GM21576 (cell line): ENCODE results near the gene ASL.
"Not testable (repeated sequence)": the region's sequence is repeated elsewhere in the genome, so short reads cannot be mapped to it uniquely, and the experiment has no call there.

Experiments used
- ATAC-seq: cut with Tn5 transposase; IDR thresholded peaks from one replicate; pipeline ENCODE4 v1.9.1; 2021; ENCODE audit warnings: mild to moderate bottlenecking, moderate library complexity; ENCODE audit not compliant: unreplicated experiment

The ASL gene

DNA sequence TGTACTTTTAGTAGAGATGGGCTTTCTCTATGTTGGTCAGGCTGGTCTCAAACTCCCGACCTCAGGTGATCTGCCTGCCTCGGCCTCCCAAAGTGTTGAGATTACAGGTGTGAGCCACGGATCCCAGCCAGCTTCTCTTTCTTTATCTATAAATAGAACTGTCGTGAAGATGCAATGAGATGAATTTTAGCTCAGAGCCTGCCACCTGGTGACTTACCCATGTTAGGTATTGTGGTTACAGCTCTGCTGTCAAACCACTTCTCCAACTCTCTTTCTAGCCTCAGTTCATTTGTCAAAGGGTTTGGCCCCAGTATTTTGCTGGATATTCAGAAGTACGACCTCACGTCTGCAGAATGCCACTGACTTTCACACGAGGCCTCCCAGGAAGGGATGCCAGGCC lies 3.4 kb upstream of the ASL start:
- ATAC-seq = not testable (repeated sequence)

DNA sequence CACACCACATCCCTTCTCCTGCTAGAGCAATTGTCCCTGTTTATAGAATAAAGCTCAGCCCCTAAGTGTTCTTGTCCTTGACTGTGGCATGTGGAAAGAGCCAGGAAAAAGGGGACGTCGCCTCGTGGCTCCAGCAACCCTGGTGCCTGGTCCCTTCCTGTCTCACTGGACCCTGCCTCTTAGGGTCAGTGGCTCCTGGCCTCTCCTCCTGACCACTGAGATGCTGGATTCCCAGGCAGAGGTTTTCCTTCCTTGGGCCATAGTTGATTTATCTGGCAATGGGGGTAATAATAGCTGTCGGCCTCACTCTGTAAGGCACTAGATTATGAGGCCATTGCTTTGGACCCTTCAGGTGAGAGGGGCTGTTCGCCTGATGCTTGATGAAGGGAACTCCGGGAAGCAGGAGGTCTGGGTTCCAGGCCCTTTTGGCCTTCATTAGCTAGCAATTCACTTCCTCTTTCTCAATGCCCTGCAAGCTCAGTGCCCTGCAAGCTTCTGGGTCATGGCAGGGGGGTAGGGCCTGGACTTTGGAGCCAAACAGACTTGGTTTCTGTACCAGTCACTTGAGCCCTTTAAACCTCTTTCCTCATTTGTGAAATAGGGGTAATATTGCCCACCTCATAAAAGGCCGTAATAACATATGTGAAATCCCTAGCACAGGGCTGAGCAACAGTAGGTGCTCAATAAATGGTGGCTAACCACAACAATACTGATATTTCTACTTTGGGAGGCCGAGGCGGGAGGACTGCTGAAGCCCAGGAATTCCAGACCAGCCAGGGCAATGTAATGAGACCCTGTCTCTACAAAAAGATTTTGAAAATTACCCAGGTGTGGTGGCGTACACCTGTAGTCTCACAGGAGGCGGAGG lies 1.1 kb downstream of the ASL start:
- no peak for ATAC-seq

DNA sequence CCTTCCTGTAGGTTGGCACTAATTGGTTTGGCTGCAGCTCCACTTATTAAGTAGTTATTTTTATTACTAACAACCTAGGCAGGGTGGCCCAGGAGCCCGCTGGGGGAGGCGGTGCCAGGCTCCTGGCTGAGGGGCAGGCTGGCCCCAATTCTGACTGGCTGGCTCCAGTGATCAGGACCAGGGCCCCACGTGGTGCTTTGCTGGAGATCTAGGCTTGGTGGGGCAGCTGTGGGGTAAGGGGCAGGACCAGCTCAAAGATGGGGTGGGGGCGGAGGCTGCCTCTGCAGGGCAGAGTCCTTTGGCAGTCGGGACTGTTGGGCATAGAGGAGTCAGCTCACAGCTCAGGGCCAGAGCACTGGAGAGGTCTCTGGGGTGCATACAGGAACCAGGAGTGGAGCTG lies 2.4 kb downstream of the ASL start:
- no peak for ATAC-seq

DNA sequence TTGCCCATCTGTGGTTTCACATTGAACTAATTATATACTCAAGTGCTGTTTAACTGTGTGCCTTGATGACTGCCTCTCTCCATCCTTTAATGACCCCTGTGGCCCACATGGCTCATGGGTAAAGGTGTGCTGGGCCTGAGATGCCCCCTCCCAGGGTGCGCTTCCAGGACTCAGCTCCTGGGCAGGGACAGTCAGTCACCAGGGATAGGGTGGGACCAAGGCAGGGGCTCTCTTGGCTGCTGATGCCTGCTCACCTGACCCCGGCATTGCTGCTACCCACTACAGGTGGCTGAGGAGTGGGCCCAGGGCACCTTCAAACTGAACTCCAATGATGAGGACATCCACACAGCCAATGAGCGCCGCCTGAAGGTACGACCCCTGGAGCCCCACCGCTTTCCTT lies 6.5 kb downstream of the ASL start:
- no peak for ATAC-seq

GRCh38 chr7:66082886-66083415 lies 7.3 kb downstream of the ASL start:
- no peak for ATAC-seq

GRCh38 chr7:66083677-66084076 lies 8.1 kb downstream of the ASL start:
- ATAC-seq = no peak

GRCh38 chr7:66088861-66089838 lies 13.5 kb downstream of the ASL start:
- no peak for ATAC-seq

DNA sequence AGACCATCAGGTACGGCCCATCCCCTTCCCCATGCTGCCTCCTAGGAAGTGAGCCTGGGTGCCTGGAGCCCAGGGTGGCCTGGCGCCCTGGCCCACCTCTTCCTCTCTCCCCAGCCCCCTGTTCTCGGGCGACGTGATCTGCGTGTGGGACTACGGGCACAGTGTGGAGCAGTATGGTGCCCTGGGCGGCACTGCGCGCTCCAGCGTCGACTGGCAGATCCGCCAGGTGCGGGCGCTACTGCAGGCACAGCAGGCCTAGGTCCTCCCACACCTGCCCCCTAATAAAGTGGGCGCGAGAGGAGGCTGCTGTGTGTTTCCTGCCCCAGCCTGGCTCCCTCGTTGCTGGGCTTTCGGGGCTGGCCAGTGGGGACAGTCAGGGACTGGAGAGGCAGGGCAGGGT lies 17.0 kb downstream of the ASL start:
- ATAC-seq = no peak

- no peak for ATAC-seq
Observed at GRCh38 chr7:66095010-66095409, 19.4 kb downstream of the ASL start.

- ATAC-seq = no peak
Observed at GRCh38 chr7:66099232-66099550, 23.6 kb downstream of the ASL start.

DNA sequence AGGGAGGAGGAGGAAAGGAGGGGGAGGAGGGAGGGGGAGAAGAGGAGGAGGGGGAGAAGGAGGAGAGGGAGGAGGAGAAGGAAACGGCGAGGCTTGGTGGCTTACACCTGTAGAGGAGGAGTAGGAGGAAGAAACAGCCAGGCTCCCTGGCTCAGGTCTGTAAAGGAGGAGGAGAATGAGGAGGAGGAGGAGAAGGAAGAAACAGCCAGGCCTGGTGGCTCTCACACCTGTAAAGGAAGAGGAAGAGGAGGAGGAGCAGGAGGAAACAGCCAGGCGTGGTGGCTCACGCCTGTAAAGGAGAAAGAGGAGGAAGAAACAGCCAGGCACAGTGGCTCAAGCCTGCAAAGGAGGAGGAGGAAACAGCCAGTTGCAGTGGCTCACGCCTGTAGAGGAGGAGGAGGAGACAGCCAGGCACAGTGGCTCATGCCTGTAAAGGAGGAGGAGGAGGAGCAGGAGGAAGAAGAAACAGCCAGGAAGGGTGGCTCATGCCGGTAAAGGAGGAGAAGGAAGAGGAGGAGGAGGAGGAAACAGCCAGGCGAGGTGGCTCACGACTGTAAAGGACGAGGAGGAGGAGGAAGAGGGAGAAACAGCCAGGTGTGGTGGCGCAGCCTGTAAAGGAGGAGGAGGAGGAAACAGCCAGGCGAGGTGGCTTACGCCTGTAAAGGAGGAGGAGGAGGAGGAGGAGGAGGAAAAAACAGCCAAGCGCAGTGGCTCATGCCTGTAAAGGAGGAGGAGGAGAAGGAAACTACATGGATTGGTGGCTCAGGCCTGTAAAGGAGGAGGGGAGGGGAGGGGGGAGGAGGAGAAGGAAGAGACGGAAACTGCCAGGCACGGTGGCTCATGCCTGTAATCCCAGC lies 24.2 kb downstream of the ASL start:
- peak; percentile 85 for ATAC-seq

- no peak for ATAC-seq
Observed at GRCh38 chr7:66100408-66101050, 24.9 kb downstream of the ASL start.

- not testable (repeated sequence) for ATAC-seq
Observed at GRCh38 chr7:66102168-66102567, 26.5 kb downstream of the ASL start.

- not testable (repeated sequence) for ATAC-seq
Observed at GRCh38 chr7:66103994-66104393, 28.4 kb downstream of the ASL start.

DNA sequence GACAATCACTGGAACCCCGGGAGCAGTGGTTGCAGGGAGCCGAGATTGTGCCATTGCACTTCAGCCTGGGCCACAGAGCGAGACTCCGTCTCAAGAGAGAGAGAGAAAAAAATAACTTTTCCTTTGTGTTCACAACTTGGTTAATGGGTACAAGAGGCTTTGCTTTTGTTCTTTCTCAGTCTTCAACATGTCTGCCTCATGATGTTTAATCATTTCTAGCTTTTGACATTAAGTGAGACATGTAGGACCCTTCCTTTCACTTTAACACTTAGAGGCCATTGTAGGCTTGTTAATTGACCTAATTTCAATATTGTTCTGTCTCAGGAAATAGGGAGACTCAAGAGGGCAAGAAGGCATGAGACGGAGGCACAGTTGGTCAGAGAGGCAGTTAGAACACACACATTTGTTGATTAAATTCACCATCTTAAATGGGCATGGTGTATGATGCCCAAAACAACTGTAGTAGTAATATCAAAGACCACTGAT lies 29.7 kb downstream of the ASL start:
- ATAC-seq = no peak

- ATAC-seq = not testable (repeated sequence)
Observed at GRCh38 chr7:66108410-66108809, 32.8 kb downstream of the ASL start.

DNA sequence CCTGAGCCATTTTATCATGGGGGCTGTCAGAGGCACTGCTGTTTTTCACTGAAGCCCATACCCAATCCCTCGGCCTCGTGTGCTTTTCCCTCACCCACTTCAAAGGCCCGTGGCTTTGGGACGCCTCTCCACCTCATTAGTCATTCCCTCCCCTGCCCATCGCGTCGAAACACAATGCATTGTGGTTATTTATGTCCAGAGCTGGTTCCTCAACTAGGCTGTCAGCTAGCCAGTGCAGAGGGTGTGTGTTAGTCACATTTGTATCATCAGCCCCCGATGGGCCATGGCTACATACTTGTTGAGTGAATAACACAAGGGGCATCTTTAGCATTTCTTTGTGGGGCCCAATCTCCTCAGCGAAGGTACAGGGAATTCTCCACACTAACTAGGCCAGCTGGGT lies 35.2 kb downstream of the ASL start:
- no peak for ATAC-seq

DNA sequence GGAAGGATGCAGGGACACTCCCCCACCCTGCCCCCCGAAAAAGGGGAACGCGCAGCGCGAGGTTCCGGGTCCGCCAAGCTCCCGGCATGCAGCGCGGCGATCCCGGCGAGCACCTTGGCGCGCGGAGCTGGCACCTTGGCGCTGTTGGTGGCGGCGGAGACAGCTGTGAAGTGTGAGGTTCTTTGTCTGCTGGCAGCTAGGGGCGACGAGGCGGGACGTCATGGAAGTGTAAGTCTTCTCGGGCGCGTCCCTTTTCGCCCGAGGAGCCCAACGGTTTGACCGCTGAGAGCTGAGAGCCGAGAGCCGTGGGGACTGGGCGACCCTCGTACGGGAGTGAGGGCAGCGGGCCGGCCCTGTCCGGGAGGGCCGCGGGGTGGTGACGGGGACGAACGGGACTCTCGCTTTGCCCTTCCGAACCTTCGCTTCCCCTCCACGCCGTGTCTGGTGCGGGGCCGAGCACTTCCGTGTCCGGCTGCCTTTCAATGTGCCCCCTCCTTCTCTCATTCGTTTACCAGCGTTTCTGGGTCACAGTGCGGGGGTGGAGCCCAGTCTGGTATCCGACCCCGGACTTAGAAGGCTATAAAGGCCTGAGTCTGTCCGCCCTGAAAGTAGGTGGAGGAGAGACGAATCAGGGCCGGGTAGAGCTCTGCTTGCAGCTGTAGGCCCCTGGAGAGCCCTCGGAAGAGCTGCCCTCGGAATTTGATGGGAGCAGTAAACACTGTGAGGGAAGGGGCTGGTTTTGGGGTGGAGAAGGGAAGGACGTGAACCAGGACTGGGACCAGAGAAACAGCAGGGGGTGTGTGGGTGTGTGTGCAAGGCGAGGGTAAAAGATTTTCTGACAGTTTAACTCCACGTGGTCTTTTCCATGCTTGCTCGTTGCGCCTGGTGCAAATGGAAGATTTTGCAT lies 39.4 kb downstream of the ASL start, which contains the start of gene CRCP:
Gene CRCP (plus strand): TSS at position 105 of the 907 bp plus-strand sequence. CDS start 116 bp downstream, at position 221.
- ATAC-seq = peak; percentile 87
